A549 (cell line): ENCODE data around the gene SERTAD2.

Experiments used
- CEBPB ChIP-seq, 2 experiments: fragments of >200 bp in 1 of 2; sonication (Bioruptor Twin) in 1 of 2; formaldehyde crosslinking in 1 of 2; IDR thresholded peaks; 2 replicates each; pipeline ENCODE4 v1.6.1; 2012 to 2016
- EHMT2 ChIP-seq: fragments of 200-600 bp; sonication (generic); IDR thresholded peaks from 2 replicates; pipeline ENCODE4 v1.6.1; 2016; ENCODE audit warnings: antibody characterized with exemption, low read depth, mild to moderate bottlenecking, moderate library complexity
- FOXS1 ChIP-seq: fragments of 250-450 bp; sonication (Bioruptor Pico); IDR thresholded peaks from 2 replicates; pipeline ENCODE4 v1.5.0; 2020; ENCODE audit warnings: mild to moderate bottlenecking, moderate library complexity
- GATA3 ChIP-seq: IDR thresholded peaks from 2 replicates; pipeline ENCODE4 v1.6.1; 2012; ENCODE audit warnings: borderline replicate concordance
- HDAC2 ChIP-seq: fragments of 200-600 bp; sonication (generic); IDR thresholded peaks from 2 replicates; pipeline ENCODE4 v1.6.1; 2016
- HEYL ChIP-seq: fragments of 250-450 bp; sonication (Bioruptor Pico); IDR thresholded peaks from 2 replicates; pipeline ENCODE4 v1.8.0; 2021; ENCODE audit warnings: mild to moderate bottlenecking, moderate library complexity
- MAZ ChIP-seq: fragments of 150-350 bp; IDR thresholded peaks from 2 replicates; pipeline ENCODE4 v1.6.1; 2014; ENCODE audit warnings: antibody characterized with exemption, low read depth, low read length, borderline replicate concordance
- RAD21 ChIP-seq, 2 experiments: fragments of >200 bp in 1 of 2; sonication (Bioruptor Twin) in 1 of 2; formaldehyde crosslinking in 1 of 2; IDR thresholded peaks in 1 of 2; conservative IDR thresholded peaks in 1 of 2; 2 replicates in 1 of 2; 3 replicates in 1 of 2; pipeline ENCODE4 v1.6.1; 2012 to 2018; ENCODE audit warnings: inconsistent platforms in 1 of 2
- SMC3 ChIP-seq: fragments of >200 bp; sonication (Bioruptor Twin); formaldehyde crosslinking; IDR thresholded peaks from 3 replicates; pipeline ENCODE4 v1.6.1; 2018; ENCODE audit warnings: inconsistent platforms
- TP53 ChIP-seq: fragments of 250-450 bp; sonication (Bioruptor Pico); IDR thresholded peaks from 2 replicates; pipeline ENCODE4 v1.5.0; 2021; ENCODE audit warnings: mild to moderate bottlenecking, moderate library complexity
- USF2 ChIP-seq: fragments of 450-650 bp; IDR thresholded peaks from 2 replicates; pipeline ENCODE4 v1.6.1; 2014; ENCODE audit warnings: antibody characterized with exemption
- TF ChIP-seq, protein P1 (sequence below): fragments of 150-350 bp; IDR thresholded peaks from 2 replicates; pipeline ENCODE4 v1.6.1; 2014; ENCODE audit warnings: low read depth, mild to moderate bottlenecking, low read length
- TF ChIP-seq, protein P2 (sequence below): fragments of >200 bp; sonication (Bioruptor Twin); formaldehyde crosslinking; IDR thresholded peaks from 3 replicates; pipeline ENCODE4 v1.5.1; 2016

- TF ChIP-seq GATA3 (no peak), SMC3 (no peak), HDAC2 (no peak), FOXS1 (CRISPR knock-in tag) (no peak), TP53 (CRISPR knock-in tag) (no peak), CEBPB (IDR thresholded peaks at IDR 0.05) (no peak), HEYL (CRISPR knock-in tag) (no peak), RAD21 (conservative IDR thresholded peaks at IDR 0.05 in 1 of 2, IDR thresholded peaks at IDR 0.05 in 1 of 2) (no peak), MAZ (no peak), USF2 (no peak), EHMT2 (no peak)
- TF ChIP-seq, protein P1, sequence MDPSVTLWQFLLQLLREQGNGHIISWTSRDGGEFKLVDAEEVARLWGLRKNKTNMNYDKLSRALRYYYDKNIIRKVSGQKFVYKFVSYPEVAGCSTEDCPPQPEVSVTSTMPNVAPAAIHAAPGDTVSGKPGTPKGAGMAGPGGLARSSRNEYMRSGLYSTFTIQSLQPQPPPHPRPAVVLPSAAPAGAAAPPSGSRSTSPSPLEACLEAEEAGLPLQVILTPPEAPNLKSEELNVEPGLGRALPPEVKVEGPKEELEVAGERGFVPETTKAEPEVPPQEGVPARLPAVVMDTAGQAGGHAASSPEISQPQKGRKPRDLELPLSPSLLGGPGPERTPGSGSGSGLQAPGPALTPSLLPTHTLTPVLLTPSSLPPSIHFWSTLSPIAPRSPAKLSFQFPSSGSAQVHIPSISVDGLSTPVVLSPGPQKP, result no peak
- TF ChIP-seq, protein P2, sequence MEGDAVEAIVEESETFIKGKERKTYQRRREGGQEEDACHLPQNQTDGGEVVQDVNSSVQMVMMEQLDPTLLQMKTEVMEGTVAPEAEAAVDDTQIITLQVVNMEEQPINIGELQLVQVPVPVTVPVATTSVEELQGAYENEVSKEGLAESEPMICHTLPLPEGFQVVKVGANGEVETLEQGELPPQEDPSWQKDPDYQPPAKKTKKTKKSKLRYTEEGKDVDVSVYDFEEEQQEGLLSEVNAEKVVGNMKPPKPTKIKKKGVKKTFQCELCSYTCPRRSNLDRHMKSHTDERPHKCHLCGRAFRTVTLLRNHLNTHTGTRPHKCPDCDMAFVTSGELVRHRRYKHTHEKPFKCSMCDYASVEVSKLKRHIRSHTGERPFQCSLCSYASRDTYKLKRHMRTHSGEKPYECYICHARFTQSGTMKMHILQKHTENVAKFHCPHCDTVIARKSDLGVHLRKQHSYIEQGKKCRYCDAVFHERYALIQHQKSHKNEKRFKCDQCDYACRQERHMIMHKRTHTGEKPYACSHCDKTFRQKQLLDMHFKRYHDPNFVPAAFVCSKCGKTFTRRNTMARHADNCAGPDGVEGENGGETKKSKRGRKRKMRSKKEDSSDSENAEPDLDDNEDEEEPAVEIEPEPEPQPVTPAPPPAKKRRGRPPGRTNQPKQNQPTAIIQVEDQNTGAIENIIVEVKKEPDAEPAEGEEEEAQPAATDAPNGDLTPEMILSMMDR, result no peak
Measured at GRCh38 chr2:64594226-64594989, 59.3 kb downstream of the SERTAD2 start.
